Activated naive CD8-positive, alpha-beta T cell treated with anti-CD3 and anti-CD28 coated beads for 36 hours (primary cell): ENCODE data around the gene PTPRM. TPM values are rescaled to one million over a fixed set of nuclear protein-coding genes. Genes with fewer than 3 reads are reported as not detected.

Experiments used
- DNase-seq: peaks from one replicate; pipeline ENCODE4 v3.0.0; 2021
- H3K27ac Mint-ChIP-seq: one replicate; pipeline ENCODE4 v1.8.0; 2022; ENCODE audit warnings: mild to moderate bottlenecking, moderate library complexity, mixed read lengths
- H3K27me3 Mint-ChIP-seq: one replicate; pipeline ENCODE4 v1.8.0; 2022; ENCODE audit warnings: mild to moderate bottlenecking, mixed read lengths
- H3K36me3 Mint-ChIP-seq: one replicate; pipeline ENCODE4 v1.8.0; 2021; ENCODE audit warnings: mild to moderate bottlenecking, mixed read lengths
- H3K4me1 Mint-ChIP-seq: one replicate; pipeline ENCODE4 v1.8.0; 2021; ENCODE audit warnings: mixed read lengths
- H3K4me3 Mint-ChIP-seq: one replicate; pipeline ENCODE4 v1.8.0; 2022; ENCODE audit warnings: mild to moderate bottlenecking, moderate library complexity, mixed read lengths
- H3K9me3 Mint-ChIP-seq: one replicate; pipeline ENCODE4 v1.8.0; 2022; ENCODE audit warnings: mixed read lengths
- total RNA-seq, 2 experiments: library from RNA; stranded (reverse); gene quantifications; one replicate each; pipeline ENCODE4 v1.2.3, GENCODE V29; 2021

The PTPRM gene
- total RNA-seq, 2 experiments from 2014 or later: 0.22 to 0.52 TPM

GRCh38 chr18:8130096-8130495 lies 563.0 kb downstream of the PTPRM start:
- H3K27ac Mint-ChIP-seq: no peak overlapping the region
- DNase-seq: no peak
- H3K36me3 Mint-ChIP-seq: no peaks in the 10 kb centered on the region
- no peaks in the 10 kb centered on the region for H3K9me3 Mint-ChIP-seq
- no peaks in the 10 kb centered on the region for H3K27me3 Mint-ChIP-seq
- no peak overlapping the region for H3K4me3 Mint-ChIP-seq
- H3K4me1 Mint-ChIP-seq: no peaks in the 10 kb centered on the region

- no peaks in the 10 kb centered on the region for H3K9me3 Mint-ChIP-seq
- H3K27me3 Mint-ChIP-seq: no peaks in the 10 kb centered on the region
- no peaks in the 10 kb centered on the region for H3K4me1 Mint-ChIP-seq
- no peak overlapping the region for H3K27ac Mint-ChIP-seq
- H3K36me3 Mint-ChIP-seq: no peaks in the 10 kb centered on the region
- no peak overlapping the region for H3K4me3 Mint-ChIP-seq
- DNase-seq: no peak
Observed at GRCh38 chr18:8133032-8133431, 565.9 kb downstream of the PTPRM start.

- no peak overlapping the region for H3K4me3 Mint-ChIP-seq
- DNase-seq: no peak
- no peaks in the 10 kb centered on the region for H3K36me3 Mint-ChIP-seq
- no peaks in the 10 kb centered on the region for H3K27me3 Mint-ChIP-seq
- H3K27ac Mint-ChIP-seq: no peak overlapping the region
- no peaks in the 10 kb centered on the region for H3K4me1 Mint-ChIP-seq
- H3K9me3 Mint-ChIP-seq: no peaks in the 10 kb centered on the region
Observed at GRCh38 chr18:8133888-8134287, 566.8 kb downstream of the PTPRM start.

GRCh38 chr18:8139127-8139527 lies 572.0 kb downstream of the PTPRM start:
- no peaks in the 10 kb centered on the region for H3K9me3 Mint-ChIP-seq
- no peak overlapping the region for H3K4me3 Mint-ChIP-seq
- no peaks in the 10 kb centered on the region for H3K36me3 Mint-ChIP-seq
- no peaks in the 10 kb centered on the region for H3K4me1 Mint-ChIP-seq
- no peaks in the 10 kb centered on the region for H3K27me3 Mint-ChIP-seq
- DNase-seq: no peak
- no peak overlapping the region for H3K27ac Mint-ChIP-seq

GRCh38 chr18:8139891-8140406 lies 572.8 kb downstream of the PTPRM start:
- DNase-seq: no peak
- H3K36me3 Mint-ChIP-seq: no peaks in the 10 kb centered on the region
- no peaks in the 10 kb centered on the region for H3K4me1 Mint-ChIP-seq
- H3K4me3 Mint-ChIP-seq: no peak overlapping the region
- no peaks in the 10 kb centered on the region for H3K9me3 Mint-ChIP-seq
- H3K27me3 Mint-ChIP-seq: no peaks in the 10 kb centered on the region
- H3K27ac Mint-ChIP-seq: no peak overlapping the region

GRCh38 chr18:8140841-8141501 lies 573.9 kb downstream of the PTPRM start:
- DNase-seq: no peak
- Mint-ChIP-seq H3K4me1 (no peaks in the 10 kb centered on the region), H3K9me3 (no peaks in the 10 kb centered on the region), H3K27me3 (no peaks in the 10 kb centered on the region), H3K36me3 (no peaks in the 10 kb centered on the region), H3K27ac (no peak overlapping the region), H3K4me3 (no peak overlapping the region)

GRCh38 chr18:8142131-8142711 lies 575.1 kb downstream of the PTPRM start:
- Mint-ChIP-seq H3K27ac (no peak overlapping the region), H3K27me3 (no peaks in the 10 kb centered on the region)

GRCh38 chr18:8142932-8143331 lies 575.8 kb downstream of the PTPRM start:
- Mint-ChIP-seq H3K27ac (no peak overlapping the region), H3K4me3 (no peak overlapping the region), H3K27me3 (no peaks in the 10 kb centered on the region), H3K36me3 (no peaks in the 10 kb centered on the region), H3K9me3 (peaks cover 2% of the 10 kb centered on the region), H3K4me1 (no peaks in the 10 kb centered on the region)
- DNase-seq: no peak

More at GRCh38 chr18:8142131-8142711, 575.1 kb downstream of the PTPRM start:
- Mint-ChIP-seq H3K4me3 (no peak overlapping the region), H3K4me1 (no peaks in the 10 kb centered on the region), H3K9me3 (peaks cover 2% of the 10 kb centered on the region), H3K36me3 (no peaks in the 10 kb centered on the region)
- DNase-seq: no peak

- Mint-ChIP-seq H3K27ac (no peak overlapping the region), H3K36me3 (no peaks in the 10 kb centered on the region), H3K4me1 (no peaks in the 10 kb centered on the region), H3K4me3 (no peak overlapping the region), H3K9me3 (peaks cover 2% of the 10 kb centered on the region), H3K27me3 (no peaks in the 10 kb centered on the region)
- DNase-seq: no peak
Observed at GRCh38 chr18:8151181-8151580, 584.1 kb downstream of the PTPRM start.

- no peaks in the 10 kb centered on the region for H3K27me3 Mint-ChIP-seq
- H3K36me3 Mint-ChIP-seq: no peaks in the 10 kb centered on the region
- no peak for DNase-seq
- H3K4me1 Mint-ChIP-seq: no peaks in the 10 kb centered on the region
- no peak overlapping the region for H3K4me3 Mint-ChIP-seq
- no peaks in the 10 kb centered on the region for H3K9me3 Mint-ChIP-seq
- no peak overlapping the region for H3K27ac Mint-ChIP-seq
Observed at GRCh38 chr18:8153887-8154583, 586.9 kb downstream of the PTPRM start.

- H3K36me3 Mint-ChIP-seq: no peaks in the 10 kb centered on the region
- no peak for DNase-seq
- no peak overlapping the region for H3K27ac Mint-ChIP-seq
- no peak overlapping the region for H3K4me3 Mint-ChIP-seq
- peaks cover 2% of the 10 kb centered on the region for H3K9me3 Mint-ChIP-seq
- H3K27me3 Mint-ChIP-seq: no peaks in the 10 kb centered on the region
- no peaks in the 10 kb centered on the region for H3K4me1 Mint-ChIP-seq
Observed at GRCh38 chr18:8162802-8163201, 595.7 kb downstream of the PTPRM start.

GRCh38 chr18:8163286-8163959 lies 596.3 kb downstream of the PTPRM start:
- no peak overlapping the region for H3K4me3 Mint-ChIP-seq
- H3K9me3 Mint-ChIP-seq: peaks cover 2% of the 10 kb centered on the region
- no peaks in the 10 kb centered on the region for H3K27me3 Mint-ChIP-seq
- H3K36me3 Mint-ChIP-seq: no peaks in the 10 kb centered on the region
- H3K27ac Mint-ChIP-seq: no peak overlapping the region
- no peak for DNase-seq
- H3K4me1 Mint-ChIP-seq: no peaks in the 10 kb centered on the region

- Mint-ChIP-seq H3K4me1 (no peaks in the 10 kb centered on the region), H3K4me3 (no peak overlapping the region), H3K27ac (no peak overlapping the region), H3K36me3 (no peaks in the 10 kb centered on the region), H3K9me3 (peaks cover 2% of the 10 kb centered on the region), H3K27me3 (no peaks in the 10 kb centered on the region)
- no peak for DNase-seq
Observed at GRCh38 chr18:8165095-8165494, 598.0 kb downstream of the PTPRM start.

GRCh38 chr18:8167026-8167425 lies 599.9 kb downstream of the PTPRM start:
- H3K4me3 Mint-ChIP-seq: no peak overlapping the region
- H3K27ac Mint-ChIP-seq: no peak overlapping the region
- H3K4me1 Mint-ChIP-seq: no peaks in the 10 kb centered on the region
- H3K9me3 Mint-ChIP-seq: peaks cover 2% of the 10 kb centered on the region
- DNase-seq: no peak
- H3K27me3 Mint-ChIP-seq: no peaks in the 10 kb centered on the region
- no peaks in the 10 kb centered on the region for H3K36me3 Mint-ChIP-seq

GRCh38 chr18:8167673-8168072 lies 600.6 kb downstream of the PTPRM start:
- Mint-ChIP-seq H3K9me3 (peaks cover 2% of the 10 kb centered on the region), H3K4me3 (no peak overlapping the region), H3K4me1 (no peaks in the 10 kb centered on the region), H3K27me3 (no peaks in the 10 kb centered on the region), H3K27ac (no peak overlapping the region), H3K36me3 (no peaks in the 10 kb centered on the region)
- DNase-seq: no peak
